A673 (cell line): ENCODE measurements around the gene CCDC63. TPM values are rescaled to one million over a fixed set of nuclear protein-coding genes. Genes with fewer than 3 reads are reported as not detected.

Experiments used
- BruUV-seq: library from RNA; stranded (reverse); fragments of 400-500 nt; replicated peaks from 2 replicates; lab custom pipeline; 2021; lab: Mats Ljungman, UMichigan
- CTCF ChIA-PET: fragments of 300-600 bp; sonication (Branson Sonifier 250); formaldehyde crosslinking; loops from one replicate; lab custom pipeline; 2022; ENCODE audit warnings: antibody characterized with exemption; lab: Charles Lee
- POLR2A ChIA-PET: fragments of 300-600 bp; sonication (Branson Sonifier 250); formaldehyde crosslinking; loops from one replicate; lab custom pipeline; 2022; ENCODE audit warnings: antibody characterized with exemption; ENCODE audit not compliant: low non-redundant PET; lab: Charles Lee
- DNase-seq: peaks from one replicate; pipeline ENCODE4 v3.0.0-alpha.2; 2015; ENCODE audit warnings: low spot score
- H3K27ac ChIP-seq: fragments of 200-600 bp; sonication (generic); 2 replicates; pipeline ENCODE4 v1.5.1; 2016; ENCODE audit warnings: mixed run types, low read depth, mild to moderate bottlenecking, mixed read lengths, antibody characterized with exemption, low read length; ENCODE audit not compliant: poor library complexity, severe bottlenecking
- H3K27me3 ChIP-seq: fragments of 200-600 bp; sonication (generic); replicated peaks from 2 replicates; pipeline ENCODE4 v1.6.1; 2017; ENCODE audit warnings: mixed run types, low read depth, mild to moderate bottlenecking, mixed read lengths, antibody characterized with exemption, low read length; ENCODE audit not compliant: insufficient read depth, poor library complexity
- H3K36me3 ChIP-seq: fragments of 200-600 bp; sonication (generic); 2 replicates; pipeline ENCODE4 v1.6.1; 2016; ENCODE audit warnings: mixed run types, mild to moderate bottlenecking, mixed read lengths, antibody characterized with exemption, low read length; ENCODE audit not compliant: insufficient read depth, poor library complexity, severe bottlenecking
- H3K4me1 ChIP-seq: fragments of 200-600 bp; sonication (generic); 2 replicates; pipeline ENCODE4 v1.6.1; 2017; ENCODE audit warnings: mixed run types, mild to moderate bottlenecking, mixed read lengths, antibody characterized with exemption, low read length; ENCODE audit not compliant: insufficient read depth, poor library complexity, severe bottlenecking
- H3K4me3 ChIP-seq: fragments of 200-600 bp; sonication (generic); 2 replicates; pipeline ENCODE4 v1.5.1; 2016; ENCODE audit warnings: low read depth, mixed run types, mild to moderate bottlenecking, mixed read lengths, low read length; ENCODE audit not compliant: poor library complexity, severe bottlenecking
- H3K9me3 ChIP-seq: fragments of 200-600 bp; sonication (generic); 2 replicates; pipeline ENCODE4 v1.6.1; 2016; ENCODE audit warnings: mixed run types, low read depth, mild to moderate bottlenecking, mixed read lengths, antibody characterized with exemption, low read length; ENCODE audit not compliant: poor library complexity, severe bottlenecking
- CTCF ChIP-seq: fragments of 300-800, 200-600 bp; sonication (generic); conservative IDR thresholded peaks from 2 replicates; pipeline ENCODE4 v1.5.1; 2017; ENCODE audit warnings: low read depth, mild to moderate bottlenecking, antibody characterized with exemption, low read length, moderate library complexity, mixed read lengths
- EZH2 ChIP-seq: fragments of 200-600 bp; sonication (generic); IDR thresholded peaks from 2 replicates; pipeline ENCODE4 v1.6.1; 2017; ENCODE audit warnings: borderline replicate concordance, low read depth, mild to moderate bottlenecking, mixed read lengths, antibody characterized with exemption, low read length; ENCODE audit not compliant: poor library complexity, severe bottlenecking
- intact Hi-C: fragments of 100-400 bp; cut with micrococcal nuclease; formaldehyde crosslinking; loops from one replicate; pipeline ENCODE4 v1.10.0; 2022; ENCODE audit not compliant: unreplicated experiment
- total RNA-seq: library from RNA; stranded (reverse); gene quantifications from 2 replicates; pipeline ENCODE4 v1.2.3, GENCODE V29; 2021

CCDC63 gene
- total RNA-seq, 1 experiment from 2014 or later, result 0.24 TPM

- TF ChIP-seq CTCF (no peak), EZH2 (no peak)
Measured at GRCh38 chr12:110903511-110903910, 56.7 kb downstream of the CCDC63 start.

DNA sequence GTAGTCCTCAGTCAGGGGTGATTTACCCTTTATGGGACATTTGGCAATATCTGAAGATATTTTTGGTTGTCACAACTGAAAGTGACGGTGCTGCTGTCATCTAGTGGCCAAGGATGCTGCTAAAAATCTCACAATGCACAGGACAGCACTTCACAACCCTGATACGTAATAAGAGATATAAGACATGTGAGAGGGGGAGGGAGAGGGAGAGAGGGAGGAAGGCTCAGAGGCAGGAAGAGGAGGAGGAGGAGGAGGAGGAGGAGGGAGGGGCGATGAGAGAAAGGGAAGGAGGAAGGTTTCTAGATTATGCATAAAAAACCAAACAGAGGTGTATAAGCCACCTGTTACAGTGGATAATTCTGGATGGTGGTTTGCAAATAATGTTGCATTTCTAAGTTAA lies 59.3 kb downstream of the CCDC63 start:
- POLR2A ChIA-PET, result no interaction called here
- intact Hi-C loops, result no loop called here

More at GRCh38 chr12:110903511-110903910, 56.7 kb downstream of the CCDC63 start:
- CTCF ChIA-PET, result no interaction called here
- no peaks in the 10 kb centered on the region for H3K36me3 ChIP-seq
- H3K4me3 ChIP-seq, result no peak overlapping the region
- intact Hi-C loops, result no loop called here
- POLR2A ChIA-PET, result no interaction called here
- no peak for DNase-seq
- no TSS peak for BruUV-seq
- no peaks in the 10 kb centered on the region for H3K4me1 ChIP-seq
- H3K27ac ChIP-seq, result no peak overlapping the region
- H3K27me3 ChIP-seq, result no peaks in the 10 kb centered on the region
- H3K9me3 ChIP-seq, result no peaks in the 10 kb centered on the region

DNA sequence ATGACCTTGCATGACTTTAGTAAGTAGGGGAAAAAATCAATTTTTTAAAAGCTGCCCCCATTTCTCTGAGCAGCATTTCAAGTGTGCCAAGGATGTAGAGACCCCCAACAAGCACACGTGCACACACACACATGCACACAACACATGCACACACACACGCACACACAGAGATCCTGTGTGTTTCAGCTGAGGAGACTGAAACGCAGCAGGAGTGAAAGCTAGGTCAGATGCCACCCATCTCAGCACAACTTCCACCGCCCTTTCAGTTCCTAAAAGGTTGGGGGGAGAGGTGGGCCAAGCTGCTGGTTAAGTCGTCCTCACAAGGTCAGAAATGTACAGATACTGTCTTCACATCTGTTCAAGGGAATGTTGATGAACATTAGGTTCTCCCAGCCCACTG lies 59.7 kb downstream of the CCDC63 start:
- no peaks in the 10 kb centered on the region for H3K36me3 ChIP-seq
- H3K9me3 ChIP-seq, result no peaks in the 10 kb centered on the region
- TF ChIP-seq EZH2, result no peak
- TF ChIP-seq CTCF, result no peak
- no peak overlapping the region for H3K27ac ChIP-seq
- no peaks in the 10 kb centered on the region for H3K27me3 ChIP-seq
- DNase-seq, result no peak
- H3K4me3 ChIP-seq, result no peak overlapping the region
- H3K4me1 ChIP-seq, result no peaks in the 10 kb centered on the region
- intact Hi-C loops, result no loop called here
- BruUV-seq, result no TSS peak
- CTCF ChIA-PET, result no interaction called here
- POLR2A ChIA-PET, result no interaction called here

More for the DNA sequence above, 59.3 kb downstream of the CCDC63 start:
- peak; percentile 26; the same call in 1 of the 2 replicates for TF ChIP-seq CTCF
- no peak for TF ChIP-seq EZH2
- Histone ChIP-seq H3K9me3 (no peaks in the 10 kb centered on the region), H3K27ac (no peak overlapping the region), H3K4me1 (no peaks in the 10 kb centered on the region), H3K36me3 (no peaks in the 10 kb centered on the region), H3K27me3 (no peaks in the 10 kb centered on the region), H3K4me3 (no peak overlapping the region)
- DNase-seq, result peak; percentile 40
- BruUV-seq, result no TSS peak
- CTCF ChIA-PET, result no interaction called here
